IPS DF 6.9 (cell line): Measurements from ENCODE around the gene SP8.

Experiments used
- DNase-seq: peaks from one replicate; pipeline ENCODE4 v3.0.0-alpha.2; 2013; ENCODE audit warnings: low read depth, low spot score
- H3K27ac ChIP-seq: one replicate; pipeline ENCODE4 v1.5.1; 2013; ENCODE audit warnings: low read length, control low read depth
- H3K27me3 ChIP-seq: 2 replicates; pipeline ENCODE4 v1.6.1; 2013; ENCODE audit warnings: mild to moderate bottlenecking, low read length; ENCODE audit not compliant: control insufficient read depth, insufficient read depth
- H3K36me3 ChIP-seq: 2 replicates; pipeline ENCODE4 v1.6.1; 2013; ENCODE audit warnings: low read length; ENCODE audit not compliant: control insufficient read depth, insufficient read depth
- H3K4me1 ChIP-seq: 2 replicates; pipeline ENCODE4 v1.6.1; 2013; ENCODE audit warnings: low read length; ENCODE audit not compliant: control insufficient read depth, insufficient read depth
- H3K4me3 ChIP-seq: 2 replicates; pipeline ENCODE4 v1.5.1; 2013; ENCODE audit warnings: mild to moderate bottlenecking, low read length
- H3K9me3 ChIP-seq: 2 replicates; pipeline ENCODE4 v1.6.1; 2013; ENCODE audit warnings: low read length, inconsistent platforms; ENCODE audit not compliant: control insufficient read depth, insufficient read depth
- WGBS: extraction: QIAGEN DNeasy Blood & Tissue Kit; methylation state at CpG from one replicate; pipeline ENCODE4 v1.1.7; 2013; ENCODE audit warnings: mixed read lengths, missing lambda C conversion rate; ENCODE audit not compliant: insufficient read length, insufficient coverage; 5-methylcytosine and 5-hydroxymethylcytosine counted together

Gene SP8

GRCh38 chr7:20785157-20786048 is 1.3 kb downstream of the SP8 start:
- H3K27ac ChIP-seq, result no peak overlapping the region
- WGBS, result no CpG with 5 or more reads among the region's 89 CpGs

GRCh38 chr7:20784388-20785156 is 2.1 kb downstream of the SP8 start:
- peak overlapping the region; percentile 74; the same call in 1 of the 2 replicates for H3K4me3 ChIP-seq
- no peak for DNase-seq
- peaks cover 6% of the 10 kb centered on the region; the same call in 1 of the 2 replicates for H3K27me3 ChIP-seq
- WGBS, result no CpG with 5 or more reads among the region's 93 CpGs
- H3K36me3 ChIP-seq, result no peaks in the 10 kb centered on the region
- H3K4me1 ChIP-seq, result no peaks in the 10 kb centered on the region
- no peaks in the 10 kb centered on the region for H3K9me3 ChIP-seq
- no peak overlapping the region for H3K27ac ChIP-seq

More at GRCh38 chr7:20785157-20786048, 1.3 kb downstream of the SP8 start:
- Histone ChIP-seq H3K36me3 (no peaks in the 10 kb centered on the region), H3K27me3 (peaks cover 11% of the 10 kb centered on the region), H3K4me3 (peak overlapping the region; percentile 74; the same call in 1 of the 2 replicates), H3K9me3 (no peaks in the 10 kb centered on the region), H3K4me1 (no peaks in the 10 kb centered on the region)
- DNase-seq, result no peak

GRCh38 chr7:20783700-20784387 is 2.8 kb downstream of the SP8 start:
- Histone ChIP-seq H3K4me1 (no peaks in the 10 kb centered on the region), H3K27ac (no peak overlapping the region)
- no CpG with 5 or more reads among the region's 49 CpGs for WGBS

GRCh38 chr7:20783125-20783699 is 3.5 kb downstream of the SP8 start:
- no peak overlapping the region for H3K27ac ChIP-seq
- WGBS, result no CpG with 5 or more reads among the region's 15 CpGs
- H3K27me3 ChIP-seq, result peaks cover 5% of the 10 kb centered on the region; the same call in 1 of the 2 replicates
- H3K9me3 ChIP-seq, result no peaks in the 10 kb centered on the region
- no peaks in the 10 kb centered on the region for H3K4me1 ChIP-seq
- no peaks in the 10 kb centered on the region for H3K36me3 ChIP-seq
- DNase-seq, result no peak
- peak overlapping the region; percentile 74; the same call in 1 of the 2 replicates for H3K4me3 ChIP-seq

More at GRCh38 chr7:20783700-20784387, 2.8 kb downstream of the SP8 start:
- Histone ChIP-seq H3K27me3 (peaks cover 6% of the 10 kb centered on the region; the same call in 1 of the 2 replicates), H3K4me3 (peak overlapping the region; percentile 74; the same call in 1 of the 2 replicates), H3K36me3 (no peaks in the 10 kb centered on the region), H3K9me3 (no peaks in the 10 kb centered on the region)
- DNase-seq, result no peak

- H3K9me3 ChIP-seq, result no peaks in the 10 kb centered on the region
- H3K27ac ChIP-seq, result no peak overlapping the region
- no peaks in the 10 kb centered on the region for H3K36me3 ChIP-seq
- WGBS, result no CpG with 5 or more reads among the region's 16 CpGs
- H3K4me3 ChIP-seq, result peak overlapping the region; percentile 53; the same call in 1 of the 2 replicates
- peaks cover 1% of the 10 kb centered on the region; the same call in 1 of the 2 replicates for H3K4me1 ChIP-seq
- DNase-seq, result no peak
- peaks cover 7% of the 10 kb centered on the region for H3K27me3 ChIP-seq
These were observed 7.6 kb downstream of the SP8 start for GRCh38 chr7:20779041-20779440.

- Histone ChIP-seq H3K9me3 (no peaks in the 10 kb centered on the region), H3K4me3 (peak overlapping the region; percentile 53; the same call in 1 of the 2 replicates), H3K27me3 (peaks cover 6% of the 10 kb centered on the region), H3K27ac (no peak overlapping the region), H3K4me1 (peaks cover 1% of the 10 kb centered on the region; the same call in 1 of the 2 replicates), H3K36me3 (no peaks in the 10 kb centered on the region)
- no peak for DNase-seq
- no CpG with 5 or more reads among the region's 63 CpGs for WGBS
These were observed 8.5 kb downstream of the SP8 start for GRCh38 chr7:20778063-20778721.

- no peaks in the 10 kb centered on the region for H3K36me3 ChIP-seq
- WGBS, result no CpG with 5 or more reads among the region's 30 CpGs
- H3K9me3 ChIP-seq, result no peaks in the 10 kb centered on the region
- H3K27ac ChIP-seq, result no peak overlapping the region
- peaks cover 6% of the 10 kb centered on the region for H3K27me3 ChIP-seq
- peak overlapping the region; percentile 53; the same call in 1 of the 2 replicates for H3K4me3 ChIP-seq
- no peak for DNase-seq
- H3K4me1 ChIP-seq, result peaks cover 1% of the 10 kb centered on the region; the same call in 1 of the 2 replicates
These were observed 9.2 kb downstream of the SP8 start for GRCh38 chr7:20777377-20778062.

GRCh38 chr7:20776942-20777341 is 9.7 kb downstream of the SP8 start:
- no CpG with 5 or more reads among the region's 10 CpGs for WGBS
- H3K27ac ChIP-seq, result no peak overlapping the region

More at GRCh38 chr7:20776942-20777341, 9.7 kb downstream of the SP8 start:
- H3K9me3 ChIP-seq, result no peaks in the 10 kb centered on the region
- H3K4me1 ChIP-seq, result peaks cover 1% of the 10 kb centered on the region; the same call in 1 of the 2 replicates
- DNase-seq, result no peak
- peaks cover 6% of the 10 kb centered on the region for H3K27me3 ChIP-seq
- H3K36me3 ChIP-seq, result no peaks in the 10 kb centered on the region
- peak overlapping the region; percentile 4; the same call in 1 of the 2 replicates for H3K4me3 ChIP-seq
